NB4 (cell line): Measurements from ENCODE around the gene STON1.

Experiments used
- CTCF ChIP-seq: IDR thresholded peaks from one replicate; pipeline ENCODE4 v1.5.1; 2012; ENCODE audit warnings: low read depth, low read length
- POLR2A ChIP-seq: IDR thresholded peaks from 2 replicates; pipeline ENCODE4 v1.6.1; 2011; ENCODE audit warnings: mild to moderate bottlenecking; ENCODE audit not compliant: insufficient read length; ENCODE audit errors: extremely low read depth

- no peak for TF ChIP-seq CTCF
- no peak for TF ChIP-seq POLR2A
Measured at GRCh38 chr2:48483916-48484315, 46.0 kb upstream of the STON1 start.
